COLO829 (cell line): ENCODE data around the gene IP6K3.

Source experiments
- DNase-seq: peaks from one replicate; pipeline ENCODE4 v3.0.0; 2012; ENCODE audit warnings: low spot score

IP6K3 gene

DNA sequence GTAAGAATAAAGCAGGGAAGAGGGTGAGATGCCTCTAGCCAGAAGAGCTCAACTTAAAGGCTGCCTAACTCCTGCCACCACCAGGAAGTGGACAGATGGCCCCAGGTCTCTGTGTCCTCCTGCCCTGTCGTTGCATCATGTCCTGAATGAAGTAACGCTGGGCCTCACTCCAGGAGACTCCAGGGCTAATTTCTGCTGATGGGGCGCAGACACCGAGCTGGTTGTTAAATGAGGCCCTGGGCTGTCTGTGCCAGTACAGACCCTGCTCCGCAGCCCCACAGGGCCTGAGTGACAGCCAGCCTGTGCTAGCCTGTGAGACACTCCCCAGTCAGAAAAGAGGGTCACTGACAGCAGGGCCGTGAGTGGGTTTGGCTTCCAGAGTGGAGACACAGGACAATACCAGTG, 6.5 kb downstream of the IP6K3 start:
- no peak for DNase-seq

DNA sequence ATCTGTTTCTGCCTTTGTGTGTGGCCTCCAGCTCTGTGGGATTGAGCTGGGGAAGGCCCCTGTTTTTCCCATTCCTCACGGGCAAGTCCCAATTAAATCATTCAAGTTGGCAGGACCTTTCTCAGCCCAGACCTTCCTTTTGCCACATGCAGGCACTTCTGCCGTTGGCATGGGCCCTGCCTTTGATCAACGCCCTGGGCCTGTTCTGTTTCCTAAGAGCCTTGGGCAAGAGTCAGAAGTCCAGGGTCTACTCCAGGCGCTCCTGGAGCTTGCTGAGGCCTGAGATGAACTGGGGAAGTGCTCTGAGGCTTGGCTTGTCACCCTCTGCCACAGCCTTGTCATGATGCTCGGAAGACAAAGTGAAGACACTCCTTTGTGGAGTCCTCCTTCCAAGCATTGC, 7.1 kb downstream of the IP6K3 start:
- DNase-seq: no peak

DNA sequence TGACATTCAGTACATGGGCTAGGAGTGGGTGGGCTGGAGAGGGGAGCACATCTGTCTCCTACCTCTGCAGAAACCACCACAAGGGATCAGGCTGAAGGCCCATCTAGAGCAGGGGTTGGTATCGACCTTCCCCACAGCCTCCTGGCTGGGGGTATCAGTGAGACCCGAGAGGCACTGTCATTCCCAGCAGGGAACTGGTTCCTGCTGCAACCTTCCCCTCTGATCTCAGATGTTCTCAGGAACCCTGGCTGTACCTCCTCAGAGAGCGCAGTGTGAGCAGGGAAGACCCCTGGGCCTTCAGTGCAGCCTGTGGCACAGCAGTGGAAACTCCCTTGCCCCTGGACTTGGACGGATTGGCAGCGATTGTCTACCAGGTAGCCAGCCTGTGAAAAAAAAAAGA, 7.8 kb downstream of the IP6K3 start:
- no peak for DNase-seq

DNA sequence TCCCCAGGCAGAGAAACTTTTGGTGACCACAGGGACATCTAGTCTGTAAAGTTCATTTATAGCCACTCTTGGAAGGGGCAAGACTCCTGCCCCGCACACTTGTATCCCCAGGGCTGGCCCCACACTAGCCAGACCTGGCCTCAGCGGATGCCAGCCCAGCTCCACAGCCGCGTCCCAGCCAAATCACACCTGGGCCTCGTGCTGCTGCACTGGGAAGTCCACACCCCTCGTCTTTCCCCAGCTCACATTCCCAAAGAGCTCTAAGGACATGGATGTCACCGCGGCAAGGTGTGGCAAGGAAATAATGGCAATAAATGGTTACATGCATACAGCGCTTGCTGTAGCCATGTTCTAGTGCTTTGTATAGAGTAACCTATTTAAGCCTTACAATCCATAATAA, 8.6 kb downstream of the IP6K3 start:
- DNase-seq: no peak

DNA sequence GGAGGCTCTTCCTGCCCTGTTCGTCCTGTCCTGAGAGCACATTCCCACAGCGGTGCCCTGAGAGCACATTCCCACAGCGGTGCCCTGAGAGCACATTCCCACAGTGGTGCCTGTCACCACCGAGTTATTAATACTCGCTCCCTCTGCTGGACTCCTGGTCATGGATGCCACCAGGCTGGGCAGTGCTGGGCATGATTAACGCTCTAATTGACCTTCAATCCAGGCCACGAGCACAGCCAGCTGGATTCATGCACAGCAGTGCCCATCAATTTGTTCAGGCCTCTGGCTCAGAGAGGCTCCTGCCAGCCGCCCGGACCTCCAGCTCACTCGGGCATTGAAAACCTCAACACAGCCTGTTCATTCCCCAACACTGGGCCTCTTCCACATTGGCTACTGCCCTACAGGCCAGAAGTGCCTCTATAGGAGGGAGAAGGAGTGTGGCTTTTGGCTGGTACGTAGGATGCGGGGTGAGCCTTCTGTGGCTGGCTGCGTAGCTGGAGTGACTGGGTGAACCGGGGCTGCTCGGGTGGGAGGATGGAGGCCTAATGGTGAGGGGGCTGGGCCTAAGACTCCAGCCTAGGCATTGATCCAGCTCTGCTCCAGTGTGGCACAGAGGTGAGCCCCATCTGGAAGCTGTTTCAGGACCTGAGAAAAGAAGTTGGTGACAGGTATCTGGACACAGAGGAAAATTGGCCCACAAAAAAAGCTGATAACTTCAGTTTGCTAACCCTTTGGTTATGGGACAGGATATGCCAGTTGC, 9.3 kb downstream of the IP6K3 start:
- DNase-seq: no peak

DNA sequence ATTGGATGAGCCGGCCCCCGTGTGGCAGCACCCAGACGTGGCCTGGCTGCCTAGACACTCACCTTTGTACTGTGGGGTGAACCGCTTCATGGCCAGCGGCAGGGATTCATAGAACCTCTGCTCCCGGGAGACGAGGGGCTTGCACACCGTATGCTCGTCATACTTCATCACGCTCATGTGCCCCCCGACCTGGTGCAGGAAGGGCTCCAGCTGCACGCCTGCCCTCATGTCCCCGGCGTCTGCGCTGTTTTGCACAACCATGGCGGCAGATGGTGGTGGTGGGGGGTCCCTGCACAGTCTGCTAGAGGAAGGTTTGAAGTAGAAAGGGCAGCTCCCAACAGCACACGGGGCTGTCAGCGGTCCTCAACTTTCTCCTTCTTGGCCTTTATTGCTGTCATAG, 11.5 kb downstream of the IP6K3 start:
- DNase-seq: no peak

- DNase-seq: no peak
Observed at GRCh38 chr6:33733709-33734007, 13.0 kb downstream of the IP6K3 start.

- DNase-seq: no peak
Observed at GRCh38 chr6:33732817-33733708, 13.6 kb downstream of the IP6K3 start.

GRCh38 chr6:33732385-33732784, 14.3 kb downstream of the IP6K3 start:
- no peak for DNase-seq

DNA sequence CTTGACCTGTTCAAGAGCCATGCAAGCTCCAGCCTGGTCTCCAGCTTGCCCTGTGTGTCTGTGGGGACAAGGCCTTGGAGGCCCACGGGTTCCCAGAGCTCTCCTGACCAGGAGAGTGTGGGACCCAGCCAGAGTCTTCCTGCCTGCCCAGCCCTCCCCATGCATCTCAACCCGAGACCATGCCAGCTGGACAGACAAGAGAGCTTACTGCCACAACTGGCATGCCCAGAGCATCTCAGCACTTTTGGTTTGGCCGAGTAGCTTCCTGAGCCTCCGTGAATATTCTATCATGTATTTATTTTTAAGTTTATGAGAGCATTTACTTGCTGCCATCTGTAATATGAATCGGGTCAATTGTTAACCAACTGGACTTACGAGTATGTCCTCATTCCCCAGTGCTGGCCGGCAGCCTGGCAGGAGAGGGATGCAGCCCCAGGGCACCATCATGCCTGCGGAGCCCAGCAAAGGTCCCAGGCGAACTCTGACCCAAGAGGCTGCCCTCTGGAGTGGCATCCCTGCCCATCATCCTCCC, 14.9 kb downstream of the IP6K3 start:
- DNase-seq: no peak

GRCh38 chr6:33731035-33731434, 15.7 kb downstream of the IP6K3 start:
- DNase-seq: no peak

- DNase-seq: no peak
Observed at GRCh38 chr6:33730611-33731010, 16.1 kb downstream of the IP6K3 start.

DNA sequence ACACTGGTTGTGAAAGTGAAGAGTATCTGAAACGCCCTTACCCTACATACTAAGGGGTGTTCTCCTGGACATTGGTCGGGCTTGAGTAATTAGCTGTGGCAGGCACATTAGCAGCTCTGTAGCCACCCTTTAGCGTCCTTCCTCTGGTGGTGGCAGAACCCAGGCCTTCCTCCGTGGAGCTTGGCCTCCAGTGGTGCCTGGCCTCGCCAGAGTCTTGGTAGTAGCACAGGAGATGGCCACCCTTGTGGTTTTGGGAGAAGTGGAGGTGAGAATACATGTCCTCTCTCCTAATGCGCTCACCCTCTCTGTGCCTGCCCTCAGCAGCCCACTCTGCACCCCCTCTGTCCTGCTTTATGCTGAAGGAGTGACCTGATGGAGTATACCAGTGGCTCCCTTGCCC, 17.6 kb downstream of the IP6K3 start:
- DNase-seq: no peak

GRCh38 chr6:33728438-33728837, 18.3 kb downstream of the IP6K3 start:
- no peak for DNase-seq

GRCh38 chr6:33727932-33728331, 18.8 kb downstream of the IP6K3 start:
- no peak for DNase-seq

GRCh38 chr6:33727126-33727525, 19.6 kb downstream of the IP6K3 start:
- DNase-seq: no peak

DNA sequence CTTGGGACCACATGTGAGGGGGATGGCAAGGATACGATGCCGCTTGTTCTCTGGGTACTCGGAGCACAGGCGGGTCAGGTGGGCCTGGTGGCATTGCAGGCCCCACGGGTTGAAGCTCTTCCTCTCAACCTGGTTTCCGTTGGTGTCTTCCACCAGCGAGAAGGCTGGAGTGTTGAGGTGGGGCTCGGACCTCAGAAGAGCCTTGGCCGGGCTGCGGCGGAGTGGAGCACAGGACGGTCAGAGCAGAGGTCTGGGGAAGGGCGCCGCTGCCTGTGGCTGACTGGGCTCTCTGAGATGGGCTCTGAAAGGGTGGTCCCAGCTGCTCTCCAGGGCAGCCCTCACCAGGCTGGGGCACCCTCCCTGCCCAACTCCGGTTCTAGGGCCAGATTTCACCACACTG, 20.0 kb downstream of the IP6K3 start:
- no peak for DNase-seq

DNA sequence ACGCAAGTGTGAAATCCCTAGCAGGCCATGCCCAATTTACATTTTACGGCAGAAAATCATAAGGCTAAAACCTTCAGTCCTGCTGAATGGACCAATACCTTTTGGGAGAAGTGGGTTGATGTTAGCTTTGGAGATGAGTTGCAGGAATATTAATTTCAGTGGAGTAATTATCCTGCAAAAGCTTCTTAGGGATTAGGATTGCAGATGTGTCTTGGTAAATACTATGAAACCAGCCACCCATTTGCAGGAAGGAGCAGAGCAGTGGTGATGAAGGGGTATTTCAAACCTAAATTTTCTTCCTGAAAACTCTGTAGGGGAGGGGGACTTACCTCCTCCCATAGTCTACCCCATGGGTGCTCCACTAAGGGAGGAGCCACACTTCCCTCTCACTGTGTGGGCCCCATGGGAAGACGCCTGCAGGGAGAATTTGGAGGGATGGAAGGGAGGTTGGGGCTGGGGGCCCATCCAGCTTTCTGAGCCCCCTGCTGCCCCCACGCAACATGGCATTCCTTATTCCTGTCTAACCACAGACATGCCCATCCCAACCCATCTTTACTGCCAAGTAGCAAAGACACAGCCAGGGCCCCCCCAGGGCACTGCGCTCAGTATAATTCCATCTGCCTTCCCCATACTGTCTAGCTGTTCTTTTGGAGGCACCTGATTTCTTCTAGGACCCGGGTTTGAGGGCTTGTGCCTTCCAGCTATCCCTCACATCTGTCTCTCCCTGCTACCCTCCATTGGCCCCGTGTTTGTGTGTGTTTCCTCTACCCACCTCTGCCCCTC, 20.6 kb downstream of the IP6K3 start:
- no peak for DNase-seq

DNA sequence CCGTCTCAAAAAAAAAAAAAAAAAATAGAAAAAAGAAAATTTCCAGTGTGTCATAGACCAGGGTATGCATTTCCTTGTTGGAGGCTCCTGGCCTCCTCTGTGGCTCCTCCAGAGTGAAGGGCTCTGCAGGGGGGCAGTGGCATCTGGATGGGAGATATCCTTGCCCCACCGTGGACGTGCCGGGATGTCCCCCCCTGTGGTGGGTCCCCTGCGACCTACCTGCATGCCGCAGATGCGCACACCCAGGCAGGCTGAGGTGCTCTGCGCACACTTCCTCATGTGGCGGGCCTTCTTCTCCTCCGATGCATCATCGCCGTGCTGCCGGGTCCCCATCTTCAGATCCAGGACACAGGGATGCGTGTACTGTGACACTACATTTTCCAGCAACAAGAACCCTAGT, 21.5 kb downstream of the IP6K3 start:
- no peak for DNase-seq

- no peak for DNase-seq
Observed at GRCh38 chr6:33724102-33725023, 22.3 kb downstream of the IP6K3 start.

GRCh38 chr6:33723371-33724085, 23.2 kb downstream of the IP6K3 start:
- DNase-seq: no peak
